Adrenal gland (tissue), 5 donors: ENCODE data around the gene CDCA7.

ENCODE experiments used
- POLR2A ChIP-seq, 2 donors: fragments of 450-650 bp; IDR thresholded peaks; one replicate each; pipeline ENCODE4 v1.6.1; 2017; ENCODE audit warnings: antibody characterized with exemption in 2 of 2, mild to moderate bottlenecking in 2 of 2, moderate library complexity in 1 of 2
- TF ChIP-seq, protein P1 (sequence below), 6 experiments: fragments of 450-650 bp in 4 of 6; fragments of 200-600 bp in 2 of 6; sonication (generic) in 1 of 6; IDR thresholded peaks; 1 replicate in 5 of 6; 2 replicates in 1 of 6; pipeline versions ENCODE4 v1.5.1 to v1.8.0; 2016 to 2021; ENCODE audit warnings: antibody characterized with exemption in 6 of 6, mild to moderate bottlenecking in 2 of 6, moderate library complexity in 1 of 6
- donor health status: DM: no; HTN: no; CAD: no.

DNA sequence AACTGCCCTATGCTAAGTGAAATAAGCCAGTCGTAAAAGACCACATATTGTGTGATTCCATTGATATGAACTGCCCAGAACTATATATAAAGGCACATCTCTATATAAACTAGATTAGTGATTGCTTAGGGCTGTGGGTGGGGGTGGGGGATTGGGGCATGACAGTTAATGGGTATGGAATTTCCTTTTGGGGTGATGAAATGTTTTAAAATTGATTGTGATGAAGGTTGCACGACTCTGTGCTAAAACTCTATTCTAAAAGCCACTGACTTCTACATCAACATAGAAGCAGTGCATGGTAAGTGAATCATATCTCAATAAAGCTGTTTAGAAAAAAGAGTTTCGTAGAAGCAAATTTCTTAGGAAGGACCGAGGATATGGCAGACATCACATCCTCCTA, 53.0 kb downstream of the CDCA7 start:
- TF ChIP-seq, protein P1, sequence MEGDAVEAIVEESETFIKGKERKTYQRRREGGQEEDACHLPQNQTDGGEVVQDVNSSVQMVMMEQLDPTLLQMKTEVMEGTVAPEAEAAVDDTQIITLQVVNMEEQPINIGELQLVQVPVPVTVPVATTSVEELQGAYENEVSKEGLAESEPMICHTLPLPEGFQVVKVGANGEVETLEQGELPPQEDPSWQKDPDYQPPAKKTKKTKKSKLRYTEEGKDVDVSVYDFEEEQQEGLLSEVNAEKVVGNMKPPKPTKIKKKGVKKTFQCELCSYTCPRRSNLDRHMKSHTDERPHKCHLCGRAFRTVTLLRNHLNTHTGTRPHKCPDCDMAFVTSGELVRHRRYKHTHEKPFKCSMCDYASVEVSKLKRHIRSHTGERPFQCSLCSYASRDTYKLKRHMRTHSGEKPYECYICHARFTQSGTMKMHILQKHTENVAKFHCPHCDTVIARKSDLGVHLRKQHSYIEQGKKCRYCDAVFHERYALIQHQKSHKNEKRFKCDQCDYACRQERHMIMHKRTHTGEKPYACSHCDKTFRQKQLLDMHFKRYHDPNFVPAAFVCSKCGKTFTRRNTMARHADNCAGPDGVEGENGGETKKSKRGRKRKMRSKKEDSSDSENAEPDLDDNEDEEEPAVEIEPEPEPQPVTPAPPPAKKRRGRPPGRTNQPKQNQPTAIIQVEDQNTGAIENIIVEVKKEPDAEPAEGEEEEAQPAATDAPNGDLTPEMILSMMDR (IDR thresholded peaks at IDR 0.05) = no peak
- TF ChIP-seq POLR2A (IDR thresholded peaks at IDR 0.05) = no peak
